Activated CD4-positive, alpha-beta T cell treated with anti-CD3 and anti-CD28 coated beads, Interleukin-2, Interleukin-4, amounts not matched to agents 100 ng/mL and 50 ng/mL, durations not matched to agents 16 hours and 8 hours (primary cell): ENCODE measurements around the gene UCP3.
A peak's percentile ranks its signal among the peaks of the same experiment; 100 is the strongest.

ENCODE experiments used
- DNase-seq: peaks from one replicate; pipeline ENCODE4 v3.0.0-alpha.2; 2020; ENCODE audit warnings: low spot score

UCP3 gene

GRCh38 chr11:74018331-74019005 is 9.6 kb upstream of the UCP3 start:
- no peak for DNase-seq

- DNase-seq: no peak
Observed at GRCh38 chr11:74017631-74018030, 8.7 kb upstream of the UCP3 start.

GRCh38 chr11:74015919-74016684 is 7.2 kb upstream of the UCP3 start:
- DNase-seq: peak; percentile 54

GRCh38 chr11:74014880-74015279 is 6.0 kb upstream of the UCP3 start:
- no peak for DNase-seq

GRCh38 chr11:74013141-74013540 is 4.3 kb upstream of the UCP3 start:
- no peak for DNase-seq

GRCh38 chr11:74012074-74012809 is 3.4 kb upstream of the UCP3 start:
- no peak for DNase-seq

GRCh38 chr11:74011360-74012073 is 2.6 kb upstream of the UCP3 start:
- peak; percentile 86 for DNase-seq

GRCh38 chr11:74010306-74011300 is 1.7 kb upstream of the UCP3 start:
- no peak for DNase-seq

- no peak for DNase-seq
Observed at GRCh38 chr11:74009675-74010305, 905 bp upstream of the UCP3 start.

- DNase-seq: no peak
Observed at GRCh38 chr11:74009230-74009547, 304 bp upstream of the UCP3 start.

- no peak for DNase-seq
Observed at GRCh38 chr11:74007691-74008372, 1.1 kb downstream of the UCP3 start.

GRCh38 chr11:74006743-74007304 is 2.1 kb downstream of the UCP3 start:
- no peak for DNase-seq

- DNase-seq: no peak
Observed at GRCh38 chr11:74005721-74006517, 3.0 kb downstream of the UCP3 start.

GRCh38 chr11:74004759-74005615 is 3.9 kb downstream of the UCP3 start:
- DNase-seq: peak; percentile 87

GRCh38 chr11:74004046-74004695 is 4.7 kb downstream of the UCP3 start:
- DNase-seq: no peak

GRCh38 chr11:74002832-74003231 is 6.1 kb downstream of the UCP3 start:
- no peak for DNase-seq

- no peak for DNase-seq
Observed at GRCh38 chr11:74001822-74002286, 7.0 kb downstream of the UCP3 start.
